Frontal cortex (tissue), 4 donors: ENCODE results near the gene CAPN3. TPM values are rescaled to one million over a fixed set of nuclear protein-coding genes. Genes with fewer than 3 reads are reported as not detected.

ENCODE experiments used
- DNase-seq, 2 donors: peaks; one replicate each; pipeline ENCODE4 v3.0.0; 2012; ENCODE audit warnings: low spot score in 2 of 2
- FAIRE-seq: peaks from 2 replicates; lab custom pipeline; 2012; peaks lifted over from hg19 to GRCh38; lab: Jason Lieb, UNC
- total RNA-seq: library from RNA; depleted of rRNA; stranded (reverse); fragments of >200 nt; gene quantifications from one replicate; pipeline ENCODE4 v1.2.3, GENCODE V29; 2014
- donor health status: control.
- donor health status: control.
- donor health status: control.

CAPN3 gene
- total RNA-seq, 1 donor from 2014 or later: 2.0 TPM

GRCh38 chr15:42385980-42386700 is 26.8 kb downstream of the CAPN3 start:
- DNase-seq (no peak), FAIRE-seq (no peak)

- FAIRE-seq (no peak), DNase-seq (no peak)
Observed at GRCh38 chr15:42387603-42388002, 28.3 kb downstream of the CAPN3 start.

GRCh38 chr15:42392309-42393024 is 33.2 kb downstream of the CAPN3 start:
- no peak for DNase-seq
- no peak for FAIRE-seq

- FAIRE-seq (no peak), DNase-seq (no peak)
Observed at GRCh38 chr15:42394106-42394505, 34.8 kb downstream of the CAPN3 start.

GRCh38 chr15:42395838-42396237 is 36.5 kb downstream of the CAPN3 start:
- no peak for FAIRE-seq

GRCh38 chr15:42401544-42402454 is 42.5 kb downstream of the CAPN3 start:
- DNase-seq (no peak), FAIRE-seq (no peak)

More at GRCh38 chr15:42395838-42396237, 36.5 kb downstream of the CAPN3 start:
- DNase-seq: no peak

GRCh38 chr15:42402455-42403205 is 43.3 kb downstream of the CAPN3 start:
- no peak for FAIRE-seq
- no peak for DNase-seq

- FAIRE-seq: no peak
Observed at GRCh38 chr15:42403389-42403788, 44.1 kb downstream of the CAPN3 start.

GRCh38 chr15:42404461-42405235 is 45.3 kb downstream of the CAPN3 start:
- no peak for FAIRE-seq
- DNase-seq: peak; percentile 49 to 60

More at GRCh38 chr15:42403389-42403788, 44.1 kb downstream of the CAPN3 start:
- no peak for DNase-seq

- DNase-seq (peak in 1 of 2 donors; percentile 30), FAIRE-seq (no peak)
Observed at GRCh38 chr15:42405863-42406482, 46.7 kb downstream of the CAPN3 start.

GRCh38 chr15:42408178-42408577 is 48.9 kb downstream of the CAPN3 start:
- FAIRE-seq (no peak), DNase-seq (no peak)

- DNase-seq (no peak), FAIRE-seq (no peak)
Observed at GRCh38 chr15:42409011-42409410, 49.7 kb downstream of the CAPN3 start.

GRCh38 chr15:42411884-42412283 is 52.6 kb downstream of the CAPN3 start:
- DNase-seq: no peak

GRCh38 chr15:42413920-42414319 is 54.6 kb downstream of the CAPN3 start:
- FAIRE-seq: no peak
- no peak for DNase-seq

More at GRCh38 chr15:42411884-42412283, 52.6 kb downstream of the CAPN3 start:
- no peak for FAIRE-seq

GRCh38 chr15:42419369-42419768 is 60.1 kb downstream of the CAPN3 start:
- FAIRE-seq (no peak), DNase-seq (no peak)

- FAIRE-seq (no peak), DNase-seq (no peak)
Observed at GRCh38 chr15:42421376-42421775, 62.1 kb downstream of the CAPN3 start.

- no peak for DNase-seq
- no peak for FAIRE-seq
Observed at GRCh38 chr15:42427429-42428223, 68.3 kb downstream of the CAPN3 start.
